ENCODE results near the gene GNG4.
"Not testable (repeated sequence)": the region's sequence is repeated elsewhere in the genome, so short reads cannot be mapped to it uniquely, and the experiment has no call there.

Gene GNG4

DNA sequence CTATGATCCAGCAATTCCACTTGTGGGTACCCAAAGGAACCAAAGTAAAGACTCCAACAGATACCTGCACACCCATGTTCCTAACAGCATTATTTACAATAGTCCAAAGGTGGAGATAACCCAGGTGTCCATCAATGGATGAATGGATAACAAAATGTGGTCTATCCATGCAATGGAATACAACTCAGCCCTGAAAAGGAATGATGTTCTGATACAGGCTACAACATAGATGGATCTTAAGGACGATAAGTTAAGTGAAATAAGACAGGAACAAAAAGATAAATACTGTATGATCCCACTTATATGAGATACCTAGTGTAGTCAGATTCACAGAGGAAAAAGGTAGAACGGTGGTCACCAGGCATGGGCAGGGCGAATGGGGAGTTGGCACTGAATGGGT lies 69.7 kb downstream of the GNG4 start:
- DNase-seq, result no peak

- no peak for DNase-seq
Observed at GRCh38 chr1:235575597-235575996, 74.0 kb downstream of the GNG4 start.

GRCh38 chr1:235573880-235574279 lies 75.7 kb downstream of the GNG4 start:
- no peak for DNase-seq

DNA sequence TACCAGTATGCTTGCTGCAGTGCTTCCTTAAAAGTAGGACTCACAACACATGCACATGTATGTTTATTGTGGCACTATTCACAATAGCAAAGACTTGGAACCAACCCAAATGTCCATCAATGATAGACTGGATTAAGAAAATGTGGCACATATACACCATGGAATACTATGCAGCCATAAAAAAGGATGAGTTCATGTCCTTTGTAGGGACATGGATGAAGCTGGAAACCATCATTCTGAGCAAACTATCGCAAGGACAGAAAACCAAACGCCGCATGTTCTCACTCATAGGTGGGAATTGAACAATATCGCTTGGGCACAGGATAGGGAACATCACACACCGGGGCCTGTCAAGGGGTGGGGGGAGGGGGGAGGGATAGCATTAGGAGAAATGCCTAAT lies 76.6 kb downstream of the GNG4 start:
- not testable (repeated sequence) for DNase-seq

- DNase-seq, result no peak
Observed at GRCh38 chr1:235571482-235571881, 78.1 kb downstream of the GNG4 start.

GRCh38 chr1:235567812-235568503 lies 81.6 kb downstream of the GNG4 start:
- DNase-seq, result no peak

DNA sequence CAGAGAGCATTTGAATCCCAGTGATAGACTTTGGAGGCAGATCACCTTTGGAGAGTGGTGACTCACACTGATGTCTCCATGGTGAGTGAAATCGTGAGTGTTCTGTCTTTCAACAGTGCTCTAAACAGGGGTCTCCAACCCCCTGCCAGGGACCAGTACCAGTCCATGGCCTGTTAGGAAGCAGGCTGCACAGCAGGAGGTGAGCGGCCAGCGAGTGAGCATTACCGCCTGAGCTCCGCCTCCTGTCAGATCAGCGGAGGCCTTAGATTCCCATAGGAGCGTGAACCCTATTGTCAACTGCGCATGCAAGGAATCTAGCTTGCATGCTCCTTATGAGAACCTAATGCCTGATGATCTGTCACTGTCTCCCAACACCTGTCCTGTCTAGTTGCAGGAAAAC lies 83.5 kb downstream of the GNG4 start:
- DNase-seq, result no peak

- no peak for DNase-seq
Observed at GRCh38 chr1:235563513-235564061, 86.0 kb downstream of the GNG4 start.

DNA sequence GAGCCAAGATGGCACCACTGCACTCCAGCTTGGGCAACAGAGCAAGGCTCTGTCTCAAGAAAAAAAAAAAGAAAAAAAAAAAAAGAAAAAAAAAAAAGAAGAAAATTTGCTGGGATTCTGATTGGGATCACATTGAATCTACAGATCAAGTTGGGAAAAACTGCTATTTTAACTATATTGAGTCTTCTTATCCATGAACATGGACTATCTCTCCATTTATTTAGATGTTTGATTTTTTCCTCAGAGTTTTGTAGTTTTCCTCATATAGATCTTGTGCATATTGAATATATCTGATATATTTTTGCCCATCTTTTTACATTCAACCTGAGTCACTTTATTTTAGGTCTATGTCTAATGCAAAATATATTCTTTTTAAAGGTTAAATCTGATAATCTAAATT lies 87.0 kb downstream of the GNG4 start:
- no peak for DNase-seq

DNA sequence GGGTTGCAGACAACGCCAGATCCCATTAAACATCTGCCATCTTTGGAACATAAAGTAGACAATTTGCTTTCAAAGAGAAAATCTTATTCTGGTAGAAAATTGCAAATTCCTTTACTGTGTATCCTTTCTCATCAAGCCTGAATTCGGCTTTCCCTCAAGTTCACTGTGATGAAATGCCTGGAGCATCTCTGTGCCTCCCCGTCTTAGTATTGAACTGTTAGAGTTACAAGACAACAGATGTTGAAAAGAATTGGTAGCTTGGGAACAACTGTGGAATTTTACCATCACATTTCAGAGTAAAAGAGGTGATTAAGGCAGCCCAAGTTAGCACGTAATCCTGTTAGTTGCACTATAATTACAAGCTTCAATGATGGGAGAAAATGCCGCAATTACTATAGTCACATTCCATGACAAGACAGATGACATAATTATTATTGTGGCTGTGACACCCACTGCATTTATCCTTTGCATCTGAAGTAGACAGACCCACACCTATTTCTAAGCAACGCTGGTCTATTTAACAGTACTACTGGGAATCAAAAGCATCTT lies 90.9 kb downstream of the GNG4 start:
- DNase-seq, result no peak

GRCh38 chr1:235557495-235557894 lies 92.1 kb downstream of the GNG4 start:
- DNase-seq, result peak; percentile 42

DNA sequence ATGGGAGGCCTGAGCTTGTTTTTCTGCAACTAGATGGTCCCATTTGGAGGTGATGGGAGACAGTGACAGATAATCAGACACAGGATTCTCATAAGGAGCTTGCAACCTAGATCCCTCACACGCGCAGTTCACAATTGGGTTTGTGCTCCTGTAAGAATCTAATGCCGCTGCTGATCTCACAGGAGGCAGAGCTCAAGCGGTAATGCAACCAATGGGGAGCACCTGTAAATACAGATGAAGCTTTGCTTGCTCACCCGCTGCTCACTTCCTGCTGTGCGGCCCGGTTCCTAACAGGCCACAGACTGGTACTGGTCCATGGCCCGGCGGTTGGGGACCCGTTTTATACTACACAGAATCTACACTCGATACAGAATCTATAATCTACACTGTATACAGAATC lies 92.8 kb downstream of the GNG4 start:
- DNase-seq, result no peak

DNA sequence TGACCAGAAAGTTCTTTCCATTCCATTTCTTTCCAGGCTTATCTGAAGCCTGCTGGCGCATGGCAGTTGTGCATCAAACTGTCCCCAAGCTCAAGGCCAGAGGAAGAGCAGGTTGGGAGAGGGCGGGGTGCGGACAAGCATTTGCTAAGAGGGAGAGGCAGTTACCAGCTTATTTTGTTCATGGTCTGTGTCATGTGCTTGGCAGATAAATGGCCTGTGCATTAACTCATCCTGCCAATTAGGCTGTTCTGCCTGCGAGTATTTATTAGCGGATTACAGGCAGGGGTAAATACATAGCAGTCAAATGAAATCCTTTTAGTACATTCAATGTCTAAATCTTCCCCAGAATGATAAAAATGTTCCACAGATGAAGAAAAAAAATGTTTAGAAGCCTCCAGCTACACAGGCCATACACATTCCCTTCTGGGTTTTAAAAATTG lies 96.5 kb downstream of the GNG4 start:
- DNase-seq, result no peak

DNA sequence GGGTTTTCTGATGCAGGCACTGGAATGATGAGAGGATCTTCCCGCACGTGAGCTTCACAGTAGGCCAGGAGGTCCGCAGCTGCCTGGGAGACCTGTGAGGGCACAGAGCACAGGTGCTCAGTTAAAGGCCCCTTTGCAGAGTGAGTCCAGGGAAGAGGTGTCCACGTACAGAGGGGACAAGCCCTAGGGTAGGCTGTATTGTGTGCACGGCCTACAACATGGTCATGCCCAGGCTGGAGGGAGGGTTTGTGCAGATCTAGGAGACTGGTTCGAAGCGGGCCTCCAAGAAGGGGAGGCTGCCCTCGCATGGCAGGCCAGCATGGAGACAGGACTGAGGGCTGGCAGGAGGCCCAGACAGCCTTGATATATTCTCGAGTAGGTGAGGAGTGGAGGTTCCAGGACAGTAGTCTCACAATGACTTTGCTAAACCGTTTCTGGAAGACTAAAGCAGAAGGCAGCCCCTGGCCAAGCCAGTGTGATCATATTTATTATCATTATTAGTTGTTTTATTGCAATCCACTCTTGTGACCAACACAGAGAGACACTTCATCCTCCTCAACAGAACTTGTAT lies 97.4 kb downstream of the GNG4 start:
- no peak for DNase-seq

DNA sequence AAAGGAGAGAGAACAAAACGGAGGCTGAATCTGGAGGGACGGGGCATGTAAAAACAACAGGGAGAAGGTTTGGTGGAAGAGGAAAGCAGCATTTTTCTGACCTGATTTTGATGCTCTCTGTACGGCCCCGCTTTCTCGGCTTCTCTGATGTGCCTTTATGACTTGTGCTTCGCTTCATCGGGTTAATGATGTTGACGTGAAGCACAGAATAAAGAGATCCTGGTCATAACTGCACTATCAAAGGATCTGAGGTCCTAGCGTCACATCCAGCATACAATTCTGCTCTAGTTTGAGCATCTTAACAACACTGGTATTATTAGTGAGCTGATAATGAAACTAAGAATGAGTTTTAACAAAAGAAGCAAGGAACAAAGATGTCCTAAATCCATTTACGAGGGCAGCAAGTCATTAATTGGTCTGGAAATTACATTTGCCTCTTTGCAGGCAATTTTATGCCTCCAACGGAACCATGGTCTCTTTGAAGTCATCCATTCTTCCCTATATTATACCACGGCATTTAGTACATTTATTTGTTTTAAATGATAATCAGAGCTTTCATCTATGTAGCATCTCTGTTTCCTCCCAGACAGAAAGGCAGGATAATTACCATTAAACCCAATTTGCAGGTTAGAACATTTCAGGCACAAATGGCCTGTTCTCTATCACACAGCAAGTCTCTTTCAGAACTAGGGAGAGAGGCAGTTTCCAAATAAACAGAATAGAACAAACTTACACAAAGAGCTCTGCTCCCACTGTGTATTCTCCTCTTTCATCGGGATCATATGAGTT lies 100.0 kb downstream of the GNG4 start:
- DNase-seq, result no peak

DNA sequence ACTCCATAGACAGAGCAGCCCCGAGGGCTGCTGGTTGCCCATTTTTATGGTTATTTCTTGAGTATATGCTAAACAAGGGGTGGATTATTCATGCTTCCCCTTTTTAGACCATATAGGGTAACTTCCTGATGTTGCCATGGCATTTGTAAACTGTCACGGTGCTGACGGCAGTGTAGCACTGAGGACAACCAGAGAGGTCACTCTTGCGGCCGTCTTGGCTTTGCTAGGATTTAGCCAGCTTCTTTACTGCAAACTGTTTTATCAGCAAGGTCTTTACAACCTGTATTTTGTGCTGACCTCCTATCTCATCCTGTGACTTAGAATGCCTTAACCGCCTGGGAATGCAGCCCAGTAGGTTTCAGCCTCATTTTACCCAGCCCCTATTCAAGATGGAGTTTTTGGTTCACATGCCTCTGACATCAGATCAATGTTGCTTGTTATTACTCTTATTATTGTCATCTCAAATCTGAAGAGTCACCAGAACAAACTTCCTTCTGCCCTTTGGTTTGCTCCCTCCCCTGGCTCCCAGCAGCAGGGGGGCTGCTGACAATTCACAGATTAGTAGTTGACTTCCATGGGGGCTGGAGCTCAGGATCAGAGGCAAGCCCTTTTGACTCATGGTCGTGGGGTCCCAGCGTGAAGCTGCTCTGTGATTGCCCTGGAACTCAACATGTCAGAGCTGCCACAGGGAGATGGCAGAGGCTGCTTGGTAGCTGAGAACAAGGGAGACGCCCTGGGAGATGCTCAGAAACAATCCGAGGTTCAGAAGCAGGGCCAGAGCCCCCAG lies 103.0 kb downstream of the GNG4 start:
- DNase-seq, result peak; percentile 5

DNA sequence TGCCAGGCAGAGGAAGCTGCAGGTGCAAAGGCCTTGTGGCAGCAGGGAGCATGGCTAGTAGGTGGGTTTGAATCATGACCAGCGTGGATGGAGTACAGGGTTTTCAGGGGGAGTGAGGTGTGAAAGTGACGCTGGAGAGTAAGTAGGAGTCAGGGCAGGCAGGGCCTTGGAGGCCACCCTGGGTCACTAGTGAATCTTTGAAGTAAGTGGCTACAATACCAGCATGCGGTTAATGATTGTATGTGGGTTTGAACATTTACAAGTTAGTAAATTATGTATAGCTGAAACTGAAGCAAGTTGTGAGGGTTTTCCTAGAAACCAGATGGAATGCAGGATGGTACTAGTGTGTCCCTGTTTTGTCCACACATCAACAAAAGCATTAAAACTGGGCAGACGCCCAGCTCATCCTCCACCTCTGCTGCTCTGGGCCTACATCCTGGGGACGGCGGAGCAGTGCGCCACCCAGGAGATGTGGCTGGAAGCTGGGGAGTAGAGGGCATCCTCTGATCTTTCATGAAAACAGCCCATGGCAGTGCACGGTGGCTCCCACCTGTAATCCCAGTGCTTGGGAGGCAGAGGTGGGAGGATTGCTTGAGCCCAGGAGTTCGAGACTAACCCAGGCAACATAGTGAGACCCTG lies 104.2 kb downstream of the GNG4 start:
- no peak for DNase-seq

DNA sequence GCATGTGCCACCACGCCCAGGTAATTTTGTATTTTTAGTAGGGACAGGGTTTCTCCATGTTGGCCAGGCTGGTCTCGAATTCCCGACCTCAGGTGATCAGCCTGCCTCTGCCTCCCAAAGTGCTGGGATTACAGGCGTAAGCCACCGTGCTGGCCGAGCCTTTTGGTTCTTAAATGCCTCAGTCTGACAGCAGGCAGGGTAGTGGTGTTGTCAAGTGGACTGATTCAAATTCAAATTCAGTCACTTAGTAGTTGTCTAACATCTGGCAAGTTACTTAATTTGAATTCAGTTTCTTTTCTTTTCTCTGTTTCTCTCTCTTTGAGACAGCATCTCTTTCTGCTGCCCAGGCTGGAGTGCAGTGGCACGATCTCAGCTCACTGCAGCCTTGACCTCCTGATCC lies 106.7 kb downstream of the GNG4 start:
- DNase-seq, result not testable (repeated sequence)

GRCh38 chr1:235533476-235534168 lies 116.0 kb downstream of the GNG4 start:
- no peak for DNase-seq

- no peak for DNase-seq
Observed at GRCh38 chr1:235532360-235532759, 117.2 kb downstream of the GNG4 start.

- DNase-seq, result no peak
Observed at GRCh38 chr1:235527196-235527814, 122.3 kb downstream of the GNG4 start.
